NCI-H526 (cell line): ENCODE measurements around the gene ROBO3.

Source experiments
- DNase-seq, 2 experiments: peaks; one replicate each; lab custom pipeline; 2025; lab: John Stamatoyannopoulos, UW

ROBO3 gene, protein sequence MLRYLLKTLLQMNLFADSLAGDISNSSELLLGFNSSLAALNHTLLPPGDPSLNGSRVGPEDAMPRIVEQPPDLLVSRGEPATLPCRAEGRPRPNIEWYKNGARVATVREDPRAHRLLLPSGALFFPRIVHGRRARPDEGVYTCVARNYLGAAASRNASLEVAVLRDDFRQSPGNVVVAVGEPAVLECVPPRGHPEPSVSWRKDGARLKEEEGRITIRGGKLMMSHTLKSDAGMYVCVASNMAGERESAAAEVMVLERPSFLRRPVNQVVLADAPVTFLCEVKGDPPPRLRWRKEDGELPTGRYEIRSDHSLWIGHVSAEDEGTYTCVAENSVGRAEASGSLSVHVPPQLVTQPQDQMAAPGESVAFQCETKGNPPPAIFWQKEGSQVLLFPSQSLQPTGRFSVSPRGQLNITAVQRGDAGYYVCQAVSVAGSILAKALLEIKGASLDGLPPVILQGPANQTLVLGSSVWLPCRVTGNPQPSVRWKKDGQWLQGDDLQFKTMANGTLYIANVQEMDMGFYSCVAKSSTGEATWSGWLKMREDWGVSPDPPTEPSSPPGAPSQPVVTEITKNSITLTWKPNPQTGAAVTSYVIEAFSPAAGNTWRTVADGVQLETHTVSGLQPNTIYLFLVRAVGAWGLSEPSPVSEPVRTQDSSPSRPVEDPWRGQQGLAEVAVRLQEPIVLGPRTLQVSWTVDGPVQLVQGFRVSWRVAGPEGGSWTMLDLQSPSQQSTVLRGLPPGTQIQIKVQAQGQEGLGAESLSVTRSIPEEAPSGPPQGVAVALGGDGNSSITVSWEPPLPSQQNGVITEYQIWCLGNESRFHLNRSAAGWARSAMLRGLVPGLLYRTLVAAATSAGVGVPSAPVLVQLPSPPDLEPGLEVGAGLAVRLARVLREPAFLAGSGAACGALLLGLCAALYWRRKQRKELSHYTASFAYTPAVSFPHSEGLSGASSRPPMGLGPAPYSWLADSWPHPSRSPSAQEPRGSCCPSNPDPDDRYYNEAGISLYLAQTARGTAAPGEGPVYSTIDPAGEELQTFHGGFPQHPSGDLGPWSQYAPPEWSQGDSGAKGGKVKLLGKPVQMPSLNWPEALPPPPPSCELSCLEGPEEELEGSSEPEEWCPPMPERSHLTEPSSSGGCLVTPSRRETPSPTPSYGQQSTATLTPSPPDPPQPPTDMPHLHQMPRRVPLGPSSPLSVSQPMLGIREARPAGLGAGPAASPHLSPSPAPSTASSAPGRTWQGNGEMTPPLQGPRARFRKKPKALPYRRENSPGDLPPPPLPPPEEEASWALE (N-terminal part only)

GRCh38 chr11:124865181-124865901, at the start of gene ROBO3:
TSS of gene ROBO3 (plus strand) at chr11:124865432. CDS start at chr11:124865578, 146 bp downstream.
- DNase-seq: peak; percentile 55 to 80

GRCh38 chr11:124817036-124817435, 48.2 kb upstream of the ROBO3 start:
- no peak for DNase-seq

GRCh38 chr11:124821995-124822730, 43.1 kb upstream of the ROBO3 start:
- DNase-seq: no peak

DNA sequence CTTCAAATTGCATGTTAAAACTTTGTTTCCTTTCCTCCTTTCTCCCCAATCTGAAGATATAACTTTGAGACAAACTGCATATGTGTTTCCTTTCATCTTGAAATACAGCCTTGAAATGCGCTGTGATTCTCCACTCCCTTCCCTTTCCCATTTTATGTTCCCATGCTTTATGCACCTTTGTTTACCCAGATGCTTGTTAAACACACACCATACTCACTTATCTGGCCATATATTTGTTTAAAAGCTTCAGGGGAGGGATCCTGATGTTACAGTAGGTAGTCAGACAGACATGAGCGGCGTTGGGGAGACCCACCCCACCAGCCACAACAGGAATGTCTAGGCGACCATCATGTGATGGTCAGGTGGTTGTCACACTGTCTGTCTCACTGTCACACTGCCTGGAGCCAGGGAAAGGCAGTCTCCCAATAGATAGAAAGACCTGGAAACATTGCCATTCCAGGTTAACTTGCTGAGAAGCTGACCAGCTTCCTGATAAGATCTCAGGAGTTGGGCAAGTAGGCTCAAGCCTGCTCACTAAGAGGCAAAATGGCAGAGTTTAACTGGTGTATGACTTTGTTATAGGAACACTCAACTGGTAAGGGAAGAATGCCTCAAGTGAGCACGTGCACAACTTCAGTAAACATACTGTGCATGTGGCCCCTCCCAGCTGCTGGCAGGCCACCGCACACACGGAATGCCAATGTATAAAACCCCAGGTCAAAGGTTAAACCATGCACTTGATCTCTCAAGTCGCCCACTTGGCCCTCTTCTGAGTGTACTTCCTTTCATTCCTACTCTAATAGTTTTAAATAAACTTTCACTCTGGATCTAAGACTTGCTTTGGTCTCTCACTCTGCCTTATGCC, 41.5 kb upstream of the ROBO3 start:
- DNase-seq: peak in 1 of 2 experiments; percentile 29

DNA sequence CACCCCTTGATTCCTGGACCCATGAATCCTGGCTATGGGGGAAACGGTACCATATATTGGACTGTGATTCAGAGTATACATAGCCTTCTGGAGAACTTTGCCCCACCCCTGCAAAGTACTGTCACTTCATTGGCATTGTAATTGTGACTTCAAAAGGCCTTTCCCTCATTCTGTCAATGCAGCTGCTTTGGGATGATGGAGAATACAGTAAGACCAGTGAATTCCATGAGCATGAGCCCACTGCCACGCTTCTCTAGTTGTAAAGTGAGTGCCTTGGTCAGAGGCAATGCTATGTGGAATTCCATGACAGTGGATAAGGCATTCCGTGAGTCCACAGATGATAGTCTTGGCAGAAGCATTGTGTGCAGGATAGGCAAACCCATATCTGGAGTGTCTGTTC, 39.4 kb upstream of the ROBO3 start:
- no peak for DNase-seq

GRCh38 chr11:124829986-124830385, 35.2 kb upstream of the ROBO3 start:
- no peak for DNase-seq

- no peak for DNase-seq
Measured at GRCh38 chr11:124830749-124831148, 34.5 kb upstream of the ROBO3 start.

DNA sequence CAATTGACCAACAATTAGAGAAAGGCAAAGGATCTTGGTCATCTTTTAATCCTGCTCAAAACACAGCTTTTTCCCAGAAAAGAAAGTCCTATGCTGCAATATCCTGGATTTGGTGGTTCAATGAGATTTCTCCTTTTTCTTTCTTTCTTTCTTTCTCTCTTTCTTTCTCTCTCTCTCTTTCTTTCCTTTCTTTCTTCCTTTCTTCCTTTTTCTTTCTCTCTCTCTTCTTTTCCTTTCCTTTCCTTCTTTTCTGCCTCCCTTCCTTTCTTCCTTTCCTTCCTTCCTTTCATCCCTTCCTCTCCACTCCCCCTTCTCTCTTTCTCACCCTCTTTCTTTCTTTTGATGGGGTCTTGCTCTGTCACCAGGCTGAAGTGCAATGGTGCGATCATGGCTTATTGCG, 33.3 kb upstream of the ROBO3 start:
- DNase-seq: no peak

GRCh38 chr11:124832571-124832970, 32.7 kb upstream of the ROBO3 start:
- no peak for DNase-seq

GRCh38 chr11:124834526-124835180, 30.6 kb upstream of the ROBO3 start:
- peak; percentile 66 for DNase-seq

DNA sequence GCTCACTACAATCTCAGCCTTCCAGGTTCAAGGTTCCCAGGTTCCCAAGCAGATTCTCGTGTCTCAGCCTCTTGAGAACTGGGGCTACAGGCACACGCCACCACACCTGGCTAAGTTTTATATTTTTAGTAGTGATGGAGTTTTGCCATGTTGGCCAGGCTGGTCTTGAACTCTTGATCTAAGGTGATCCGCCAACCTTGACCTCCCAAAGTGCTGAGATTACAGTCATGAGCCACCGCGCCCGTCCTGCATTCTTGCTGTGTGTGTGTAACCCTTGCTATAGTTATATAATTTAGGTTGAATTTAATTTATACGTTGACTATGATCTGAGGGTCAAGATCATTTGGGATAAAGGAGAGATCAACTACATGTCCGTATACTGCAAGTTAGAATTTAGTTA, 29.3 kb upstream of the ROBO3 start:
- DNase-seq: no peak

DNA sequence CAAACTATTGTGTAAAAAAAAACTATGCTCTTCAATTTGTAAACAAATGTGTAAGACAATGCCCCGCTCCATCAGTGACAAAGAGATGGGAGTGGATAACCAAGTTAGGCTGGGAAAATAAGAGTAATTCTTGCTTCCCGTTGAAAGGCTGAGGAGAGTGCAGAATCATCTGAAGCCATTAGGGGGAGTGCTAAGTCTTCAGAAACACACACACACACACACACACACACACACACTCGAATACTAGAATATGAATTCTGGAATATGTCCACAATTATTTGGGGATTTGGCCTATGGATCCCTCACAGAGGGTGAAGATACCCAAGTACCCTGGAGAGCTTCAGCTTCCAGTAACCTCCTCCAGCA, 27.8 kb upstream of the ROBO3 start:
- peak; percentile 91 to 97 for DNase-seq

- DNase-seq: no peak
Measured at GRCh38 chr11:124838805-124839127, 26.5 kb upstream of the ROBO3 start.

DNA sequence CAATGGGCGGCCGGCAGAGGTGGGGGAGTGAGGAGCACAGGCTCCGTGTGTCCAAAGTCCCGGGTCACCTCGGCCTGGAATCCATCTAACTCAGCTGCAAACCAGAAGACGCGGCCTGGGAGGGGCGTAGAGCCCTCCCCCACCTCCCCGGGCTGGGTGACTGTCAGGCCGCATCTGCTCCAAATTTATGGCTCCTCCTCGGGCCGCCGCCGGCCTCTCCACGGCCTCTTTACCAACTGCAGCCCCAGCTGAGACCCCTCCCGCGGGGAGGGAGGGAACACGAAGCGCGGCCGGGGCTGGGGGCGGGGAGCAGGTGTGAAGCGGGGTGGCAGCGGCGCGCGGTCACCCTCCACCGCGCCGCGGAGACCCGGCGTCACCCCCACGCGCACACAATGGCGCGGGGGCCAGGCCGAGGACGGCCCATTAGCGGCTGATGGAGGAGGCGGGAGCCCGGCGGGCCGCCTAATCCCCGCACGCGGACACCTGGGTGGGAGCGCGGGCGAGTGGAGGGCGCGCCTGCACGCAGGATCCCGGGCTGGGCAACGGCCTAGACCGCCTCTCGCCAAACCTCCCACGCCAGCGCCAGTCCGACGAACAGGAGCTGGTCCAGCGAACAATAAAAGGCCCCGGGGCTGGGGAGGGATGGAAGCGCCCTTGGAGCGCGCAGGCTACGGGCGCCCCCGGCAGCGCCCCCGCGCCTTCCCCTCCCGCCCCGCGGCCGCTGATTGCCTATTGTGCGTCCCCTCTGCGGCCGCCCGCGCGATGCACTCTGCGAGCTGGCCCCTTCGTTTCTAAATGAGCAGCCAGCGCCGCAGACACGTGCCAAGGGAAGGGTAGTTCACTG, 25.9 kb upstream of the ROBO3 start:
- peak in 1 of 2 experiments; percentile 75 for DNase-seq

DNA sequence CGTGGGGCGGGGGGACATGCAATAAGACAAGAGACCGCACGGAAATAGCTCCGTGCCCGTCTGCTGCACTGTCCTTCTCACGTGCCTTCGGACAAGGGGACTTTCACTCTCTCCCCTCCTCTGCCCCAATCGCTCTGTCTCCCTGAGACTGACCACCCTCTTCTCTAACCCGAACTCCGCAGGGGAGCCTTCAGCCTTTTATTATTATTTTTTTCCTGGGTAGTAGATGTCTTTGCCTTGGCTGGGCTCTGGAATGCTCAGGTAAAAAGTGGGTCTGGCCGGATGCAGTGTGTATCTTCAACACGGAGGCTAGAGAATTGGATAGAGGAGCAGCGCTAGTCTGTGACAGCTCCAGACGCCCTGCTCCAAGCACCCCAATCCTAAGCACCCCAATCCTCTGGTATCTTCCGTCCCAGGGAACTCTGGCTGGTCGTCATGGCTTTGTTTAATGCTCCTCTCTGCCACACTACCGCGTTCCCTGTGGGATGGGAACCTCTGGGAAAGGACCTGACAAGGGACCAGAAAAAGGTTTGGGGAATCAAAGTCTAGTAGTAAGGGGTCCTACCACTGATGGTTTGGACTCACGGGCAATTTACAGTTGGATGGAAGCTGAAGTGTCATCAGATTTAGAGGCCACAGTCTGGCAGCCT, 25.1 kb upstream of the ROBO3 start:
- DNase-seq: no peak

DNA sequence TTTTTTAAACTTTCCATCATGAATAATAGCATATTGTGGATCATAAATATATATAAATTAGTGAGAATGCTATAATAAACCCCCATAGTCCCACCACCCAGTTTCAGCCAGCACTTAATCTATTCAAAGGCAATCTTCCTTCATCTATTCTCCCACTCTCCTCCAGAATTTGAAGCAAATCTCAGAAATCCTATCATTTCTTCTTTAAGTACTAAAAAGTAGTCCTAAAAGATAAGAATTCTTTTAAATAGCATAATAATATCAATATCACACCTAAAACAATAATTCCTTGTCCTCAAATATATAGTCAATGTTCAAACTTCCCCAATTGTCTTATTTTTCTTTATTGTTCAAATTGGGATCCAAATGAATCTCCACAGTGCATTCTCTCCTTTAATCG, 24.6 kb upstream of the ROBO3 start:
- DNase-seq: no peak

DNA sequence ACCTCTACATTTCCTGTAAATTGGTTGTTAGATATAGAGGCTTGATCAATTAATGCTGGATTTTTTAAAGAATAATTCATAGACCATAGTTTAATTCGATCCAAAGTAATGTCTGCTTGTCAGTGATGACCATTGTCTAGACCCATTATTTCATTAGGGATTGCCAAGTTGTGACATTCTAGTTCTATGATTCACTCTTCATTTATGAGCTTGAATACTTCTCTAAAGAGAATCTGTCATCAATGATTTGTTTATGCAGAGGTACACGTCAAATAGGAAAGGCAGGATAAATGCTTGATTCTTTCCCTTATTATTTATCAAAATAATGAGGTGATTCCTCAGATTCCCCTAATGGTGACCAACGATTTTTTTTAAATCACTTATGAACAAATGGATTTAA, 24.0 kb upstream of the ROBO3 start:
- no peak for DNase-seq

DNA sequence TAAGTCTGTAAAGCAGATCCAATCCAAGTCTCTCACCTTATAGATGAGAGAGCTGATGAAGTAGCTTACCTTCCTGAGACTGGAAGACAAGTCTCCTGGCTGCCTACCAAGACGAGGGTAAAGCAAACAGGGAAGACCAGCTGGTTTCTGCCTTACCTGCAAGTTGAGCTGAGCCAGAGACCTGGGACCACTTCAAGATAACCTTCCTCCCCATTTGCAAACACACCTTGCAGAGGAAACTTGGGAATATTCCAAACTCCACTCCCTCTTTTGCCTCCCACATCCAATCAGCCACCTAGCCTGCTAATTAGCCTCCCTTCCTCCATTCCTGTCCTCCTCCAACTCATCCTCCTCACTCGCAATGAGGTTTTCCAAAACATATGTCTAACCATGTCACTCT, 23.4 kb upstream of the ROBO3 start:
- DNase-seq: no peak
